MM.1S (cell line): Measurements from ENCODE around the gene TANGO2.

ENCODE experiments used
- DNase-seq: peaks from one replicate; pipeline ENCODE4 v3.0.0-alpha.2; 2015
- H2AFZ ChIP-seq: fragments of 300-600 bp; sonication (generic); 2 replicates; pipeline ENCODE4 v1.6.0; 2016; ENCODE audit warnings: antibody characterized with exemption, low read length
- H3F3A ChIP-seq: fragments of 300-600 bp; sonication (generic); 2 replicates; pipeline ENCODE4 v1.6.1; 2016; ENCODE audit warnings: mild to moderate bottlenecking, antibody characterized with exemption, low read length, moderate library complexity, mixed read lengths; ENCODE audit not compliant: insufficient read depth
- H3K27ac ChIP-seq: fragments of 300-600 bp; sonication (generic); 2 replicates; pipeline ENCODE4 v1.5.1; 2016; ENCODE audit warnings: mild to moderate bottlenecking, low read length
- H3K27me3 ChIP-seq: fragments of 300-600 bp; sonication (generic); replicated peaks from 2 replicates; pipeline ENCODE4 v1.6.0; 2016; ENCODE audit warnings: low read length; ENCODE audit not compliant: insufficient read depth
- H3K36me3 ChIP-seq: fragments of 300-600 bp; sonication (generic); replicated peaks from 2 replicates; pipeline ENCODE4 v1.6.1; 2016; ENCODE audit warnings: mild to moderate bottlenecking, low read length, mixed read lengths; ENCODE audit not compliant: insufficient read depth
- H3K4me1 ChIP-seq: fragments of 300-600 bp; sonication (generic); 2 replicates; pipeline ENCODE4 v1.6.1; 2016; ENCODE audit warnings: low read length, mixed read lengths
- H3K4me2 ChIP-seq: fragments of 300-600 bp; sonication (generic); 2 replicates; pipeline ENCODE4 v1.6.0; 2016; ENCODE audit warnings: low read depth, low read length
- H3K4me3 ChIP-seq: fragments of 300-600 bp; sonication (generic); 2 replicates; pipeline ENCODE4 v1.5.1; 2016; ENCODE audit warnings: low read length, mixed read lengths
- H3K79me2 ChIP-seq: fragments of 300-600 bp; sonication (generic); 2 replicates; pipeline ENCODE4 v1.6.1; 2016; ENCODE audit warnings: mixed run types, low read length, mixed read lengths
- H3K9ac ChIP-seq: fragments of 300-600 bp; sonication (generic); 2 replicates; pipeline ENCODE4 v1.6.1; 2016; ENCODE audit warnings: low read length, mixed read lengths
- H3K9me2 ChIP-seq: fragments of 300-600 bp; sonication (generic); replicated peaks from 2 replicates; pipeline ENCODE4 v1.6.1; 2016; ENCODE audit warnings: mild to moderate bottlenecking, low read length, mixed read lengths; ENCODE audit not compliant: insufficient read depth
- H3K9me3 ChIP-seq: fragments of 300-600 bp; sonication (generic); replicated peaks from 2 replicates; pipeline ENCODE4 v1.6.1; 2016; ENCODE audit warnings: mild to moderate bottlenecking, low read length, mixed read lengths; ENCODE audit not compliant: insufficient read depth
- H4K20me1 ChIP-seq: fragments of 300-600 bp; sonication (generic); 2 replicates; pipeline ENCODE4 v1.6.1; 2016; ENCODE audit warnings: mild to moderate bottlenecking, low read length, moderate library complexity, mixed read lengths; ENCODE audit not compliant: insufficient read depth
- CTCF ChIP-seq: fragments of 300-600 bp; sonication (generic); IDR thresholded peaks from 2 replicates; pipeline ENCODE4 v1.5.1; 2016; ENCODE audit warnings: antibody characterized with exemption, low read length, mixed read lengths
- EZH2 ChIP-seq: fragments of 300-600 bp; sonication (generic); optimal IDR thresholded peaks from 2 replicates; pipeline ENCODE3; 2017; ENCODE audit warnings: low read depth, mild to moderate bottlenecking, antibody characterized with exemption, low read length, mixed read lengths
- EZH2phosphoT487 ChIP-seq: fragments of 300-600 bp; sonication (generic); IDR thresholded peaks from 2 replicates; pipeline ENCODE4 v1.6.1; 2018; ENCODE audit warnings: antibody characterized with exemption, low read length

The TANGO2 gene

GRCh38 chr22:20108757-20109230 is 87.9 kb downstream of the TANGO2 start:
- Histone ChIP-seq H2AFZ (no peak overlapping the region), H3K36me3 (peaks cover 12% of the 10 kb centered on the region), H3K4me3 (no peak overlapping the region), H3F3A (peaks cover 23% of the 10 kb centered on the region), H3K9me3 (no peaks in the 10 kb centered on the region), H3K27me3 (no peaks in the 10 kb centered on the region), H3K9me2 (no peaks in the 10 kb centered on the region), H3K4me2 (no peak overlapping the region), H3K79me2 (peaks cover 37% of the 10 kb centered on the region), H3K9ac (no peak overlapping the region), H3K4me1 (no peaks in the 10 kb centered on the region), H3K27ac (no peak overlapping the region), H4K20me1 (no peaks in the 10 kb centered on the region)
- DNase-seq: no peak
- TF ChIP-seq EZH2 (no peak), CTCF (no peak), EZH2phosphoT487 (no peak)

GRCh38 chr22:20109411-20110358 is 88.8 kb downstream of the TANGO2 start:
- peaks cover 23% of the 10 kb centered on the region for H3F3A ChIP-seq
- H3K4me3 ChIP-seq: no peak overlapping the region
- H3K79me2 ChIP-seq: peaks cover 40% of the 10 kb centered on the region
- no peak overlapping the region for H3K9ac ChIP-seq
- H3K36me3 ChIP-seq: peaks cover 9% of the 10 kb centered on the region
- no peaks in the 10 kb centered on the region for H3K27me3 ChIP-seq
- no peaks in the 10 kb centered on the region for H3K4me1 ChIP-seq
- H3K4me2 ChIP-seq: no peak overlapping the region
- no peaks in the 10 kb centered on the region for H3K9me2 ChIP-seq
- no peak overlapping the region for H3K27ac ChIP-seq
- no peaks in the 10 kb centered on the region for H4K20me1 ChIP-seq
- H3K9me3 ChIP-seq: no peaks in the 10 kb centered on the region
- H2AFZ ChIP-seq: no peak overlapping the region
- TF ChIP-seq EZH2: no peak
- TF ChIP-seq EZH2phosphoT487: no peak
- TF ChIP-seq CTCF: no peak
- no peak for DNase-seq

- no peak overlapping the region for H3K4me3 ChIP-seq
- H3K36me3 ChIP-seq: peaks cover 6% of the 10 kb centered on the region
Observed at GRCh38 chr22:20110359-20110985, 89.6 kb downstream of the TANGO2 start.

More at GRCh38 chr22:20110359-20110985, 89.6 kb downstream of the TANGO2 start:
- Histone ChIP-seq H2AFZ (no peak overlapping the region), H3K9me2 (no peaks in the 10 kb centered on the region), H3K4me2 (no peak overlapping the region), H3K27ac (no peak overlapping the region), H3K27me3 (no peaks in the 10 kb centered on the region), H3K9me3 (no peaks in the 10 kb centered on the region), H3K4me1 (peaks cover 3% of the 10 kb centered on the region; the same call in 1 of the 2 replicates), H4K20me1 (no peaks in the 10 kb centered on the region), H3F3A (peaks cover 23% of the 10 kb centered on the region), H3K79me2 (peaks cover 41% of the 10 kb centered on the region), H3K9ac (no peak overlapping the region)
- TF ChIP-seq EZH2phosphoT487 (no peak), EZH2 (no peak), CTCF (no peak)
- DNase-seq: no peak
